Activated CD4-positive, alpha-beta memory T cell treated with anti-CD3 and anti-CD28 coated beads for 36 hours (primary cell): ENCODE results near the gene TSPAN10. TPM values are rescaled to one million over a fixed set of nuclear protein-coding genes. Genes with fewer than 3 reads are reported as not detected.

Experiments
- CTCF ChIA-PET: fragments of 350-600 bp; sonication (Branson Sonifier 250); formaldehyde crosslinking; loops from one replicate; lab custom pipeline; 2021; ENCODE audit warnings: antibody characterized with exemption, inconsistent platforms; lab: Charles Lee
- POLR2A ChIA-PET: fragments of 350-600 bp; sonication (Branson Sonifier 250); formaldehyde crosslinking; loops from one replicate; lab custom pipeline; 2021; ENCODE audit warnings: antibody characterized with exemption; lab: Charles Lee
- DNase-seq: peaks from one replicate; pipeline ENCODE4 v3.0.0-alpha.2; 2020
- H3K27ac Mint-ChIP-seq: one replicate; pipeline ENCODE4 v1.8.0; 2021; ENCODE audit warnings: mixed read lengths
- H3K27me3 Mint-ChIP-seq: one replicate; pipeline ENCODE4 v1.8.0; 2021; ENCODE audit warnings: mixed read lengths
- H3K36me3 Mint-ChIP-seq: one replicate; pipeline ENCODE4 v1.8.0; 2021; ENCODE audit warnings: mixed read lengths
- H3K4me1 Mint-ChIP-seq: one replicate; pipeline ENCODE4 v1.8.0; 2021; ENCODE audit warnings: low read depth, mixed read lengths
- H3K4me3 Mint-ChIP-seq: one replicate; pipeline ENCODE4 v1.8.0; 2021; ENCODE audit warnings: mild to moderate bottlenecking, mixed read lengths
- H3K9me3 Mint-ChIP-seq: one replicate; pipeline ENCODE4 v1.8.0; 2021; ENCODE audit warnings: mixed read lengths
- intact Hi-C: fragments of 100-400 bp; cut with micrococcal nuclease; formaldehyde crosslinking; loops from one replicate; pipeline ENCODE4 v1.15.1; 2023
- total RNA-seq, 2 experiments: library from RNA; stranded (reverse); gene quantifications; one replicate each; pipeline ENCODE4 v1.2.3, GENCODE V29; 2021

Gene TSPAN10
- total RNA-seq, 2 experiments from 2014 or later = 0.36 to 0.45 TPM

DNA sequence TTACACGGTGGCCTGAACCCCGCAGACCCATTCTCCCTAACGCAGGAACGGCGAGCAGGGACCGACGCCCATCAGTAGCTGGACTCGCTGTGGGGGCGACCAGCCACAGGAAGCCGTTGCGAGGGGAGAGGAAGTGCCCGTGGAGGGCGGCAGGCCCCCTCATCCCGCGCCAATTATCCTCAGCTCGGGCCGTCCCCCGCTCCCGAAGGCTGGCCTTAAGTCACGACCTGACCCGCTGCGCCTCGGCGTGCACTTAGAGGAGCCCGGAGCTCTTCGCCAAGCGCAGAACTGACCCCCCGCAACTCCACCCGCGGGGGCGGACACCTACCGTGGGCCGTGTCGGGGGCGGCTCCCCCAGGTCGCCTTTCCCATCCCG lies 46.2 kb downstream of the TSPAN10 start:
- Mint-ChIP-seq H3K4me1 (peaks cover 30% of the 10 kb centered on the region), H3K27ac (peak overlapping the region; percentile 39), H3K9me3 (no peaks in the 10 kb centered on the region), H3K36me3 (peaks cover 26% of the 10 kb centered on the region), H3K27me3 (peaks cover 2% of the 10 kb centered on the region), H3K4me3 (peak overlapping the region; percentile 86)
- DNase-seq = no peak
- intact Hi-C loops = loop anchor here (1.0 kb wide), 2 partner anchors 17 to 177 kb away; partner anchors contain the start of genes CCDC137, OXLD1 and P4HB
- ChIA-PET POLR2A (interaction anchor here (0.8 to 4.4 kb wide), 13 partner anchors 12 to 255 kb away, joined by 3 to 54 read pairs (median 4); partner anchors contain the start of genes CCDC137, MCRIP1, MRPL12 and NPLOC4), CTCF (interaction anchor here (1.5 to 2.0 kb wide), 4 partner anchors 8 to 189 kb away, joined by 3 to 13 read pairs (median 4); partner anchors contain the start of gene MRPL12)

DNA sequence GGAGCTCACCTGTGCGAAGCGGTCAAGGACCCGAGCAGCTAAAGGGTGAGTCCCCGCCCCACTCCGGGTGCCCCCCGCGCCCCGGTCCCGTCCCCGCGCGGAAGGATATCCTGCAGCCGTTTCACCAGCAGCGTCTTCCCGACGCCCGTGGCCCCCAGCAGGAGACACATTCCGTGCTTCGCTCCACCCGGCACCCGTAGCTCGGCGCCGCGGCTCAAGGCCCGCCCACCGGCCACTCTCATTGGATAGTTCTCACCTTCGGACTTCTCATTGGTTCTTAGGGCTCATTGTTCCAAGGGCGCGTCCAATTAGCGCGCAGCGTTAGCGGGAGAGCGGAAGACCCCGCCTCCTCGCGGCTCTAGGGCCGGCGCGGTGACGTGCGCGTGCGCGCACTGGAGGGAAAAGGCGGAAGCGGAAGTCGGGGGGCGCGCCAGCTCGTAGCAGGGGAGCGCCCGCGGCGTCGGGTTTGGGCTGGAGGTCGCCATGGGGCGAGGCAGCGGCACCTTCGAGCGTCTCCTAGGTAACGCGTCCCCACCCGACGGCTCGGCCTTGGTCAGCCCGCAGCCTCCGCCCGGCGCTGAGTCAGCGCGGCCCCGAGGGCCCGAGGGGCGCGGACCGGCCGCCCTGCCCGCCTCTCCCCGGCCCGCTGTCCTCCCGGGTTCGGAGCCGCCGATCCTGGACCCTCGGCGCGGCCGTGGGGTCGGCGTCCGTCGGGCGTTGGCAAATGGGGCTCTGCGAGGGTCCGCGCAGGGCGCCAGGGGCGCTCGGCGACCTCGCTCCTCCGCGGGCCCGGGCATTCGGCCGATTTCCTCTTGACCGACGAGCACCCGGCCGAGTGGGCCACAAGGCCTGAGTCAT lies 46.8 kb downstream of the TSPAN10 start, which contains the start of the genes ARL16 and HGS:
TSS of gene ARL16 (minus strand) at position 214 of the 858 bp plus-strand sequence. CDS start at position 170, 44 bp downstream.
TSS of gene HGS (plus strand) at position 428 of the 858 bp plus-strand sequence. CDS start at position 484, 56 bp downstream.
- intact Hi-C loops = loop anchor here (1.0 to 2.0 kb wide), 3 partner anchors 18 to 176 kb away; partner anchors contain the start of genes CCDC137, MRPL12, OXLD1 and P4HB
- Mint-ChIP-seq H3K4me3 (peak within 1 kb of the TSS; percentile 86), H3K4me1 (peaks cover 32% of the 10 kb centered on the region), H3K27ac (peak within 1 kb of the TSS; percentile 86), H3K27me3 (peaks cover 2% of the 10 kb centered on the region), H3K36me3 (peaks cover 29% of the 10 kb centered on the region), H3K9me3 (no peaks in the 10 kb centered on the region)
- DNase-seq = peak; percentile 99
- ChIA-PET POLR2A (interaction anchor here (0.8 to 4.4 kb wide), 13 partner anchors 13 to 254 kb away, joined by 3 to 54 read pairs (median 4); partner anchors contain the start of genes CCDC137, MCRIP1, MRPL12 and NPLOC4), CTCF (interaction anchor here (1.0 to 2.0 kb wide), 5 partner anchors 9 to 188 kb away, joined by 3 to 13 read pairs (median 4); partner anchors contain the start of genes FAAP100 and MRPL12)

DNA sequence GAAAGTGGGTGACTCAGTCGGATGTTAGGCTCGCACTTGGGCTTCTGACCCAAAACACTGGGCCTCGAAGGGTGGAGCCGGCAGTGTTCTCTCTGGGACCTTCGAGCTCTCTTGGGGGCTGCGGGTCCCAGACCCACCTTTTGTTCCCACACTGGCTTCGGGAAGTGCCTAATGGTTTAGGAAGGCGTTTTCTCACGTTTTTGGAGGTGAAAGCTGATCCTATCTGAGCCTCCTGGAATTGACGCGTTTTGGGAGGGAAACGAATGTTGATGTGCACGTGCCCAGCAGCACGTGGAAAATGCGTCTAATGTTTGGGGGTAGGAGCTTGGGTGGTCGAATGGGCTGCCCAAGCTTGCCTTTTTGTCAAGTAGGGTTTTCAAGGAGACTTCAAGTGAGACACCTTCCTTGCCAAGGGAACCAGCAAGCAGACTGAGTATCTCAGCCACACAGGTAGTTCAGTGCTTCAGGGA lies 47.5 kb downstream of the TSPAN10 start:
- H3K9me3 Mint-ChIP-seq = no peaks in the 10 kb centered on the region
- ChIA-PET CTCF (interaction anchor here (1.0 to 2.0 kb wide), 4 partner anchors 9 to 133 kb away, joined by 3 to 13 read pairs (median 4); partner anchors contain the start of genes FAAP100 and MRPL12), POLR2A (interaction anchor here (0.7 to 4.4 kb wide), 6 partner anchors 12 to 175 kb away, joined by 3 to 54 read pairs (median 10); partner anchors contain the start of genes CCDC137, MCRIP1, MRPL12 and OXLD1)
- peak overlapping the region; percentile 86 for H3K4me3 Mint-ChIP-seq
- H3K27me3 Mint-ChIP-seq = peaks cover 2% of the 10 kb centered on the region
- peak; percentile 47 for DNase-seq
- peaks cover 32% of the 10 kb centered on the region for H3K4me1 Mint-ChIP-seq
- H3K36me3 Mint-ChIP-seq = peaks cover 34% of the 10 kb centered on the region
- H3K27ac Mint-ChIP-seq = peak overlapping the region; percentile 86
- intact Hi-C loops = loop anchor here (2.0 kb wide), 1 partner anchor 18 kb away; the partner anchor contains the start of gene MRPL12

DNA sequence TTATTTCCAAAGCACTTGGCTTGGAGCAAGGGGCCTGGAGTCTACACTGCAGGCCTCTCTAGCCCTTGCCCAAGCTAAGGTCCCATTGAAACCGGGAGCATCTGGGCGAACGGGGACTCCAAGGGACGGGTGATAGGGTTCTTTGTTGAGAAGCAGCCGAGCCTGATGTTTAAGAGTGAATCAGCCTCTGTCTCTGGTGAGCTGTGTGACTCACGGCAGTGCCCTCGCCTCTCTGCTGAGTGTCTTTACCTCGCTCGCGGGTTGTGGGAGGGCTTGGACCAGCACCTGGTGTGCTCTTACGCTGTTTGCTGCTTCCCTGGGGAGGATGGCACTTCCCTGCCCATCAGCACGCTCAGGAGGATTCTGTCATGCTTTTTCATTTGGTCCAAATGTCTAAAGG lies 48.1 kb downstream of the TSPAN10 start:
- ChIA-PET CTCF (interaction anchor here (1.0 to 2.0 kb wide), 4 partner anchors 10 to 84 kb away, joined by 3 to 5 read pairs (median 4); no protein-coding TSS in a partner anchor), POLR2A (interaction anchor here (0.6 to 4.4 kb wide), 6 partner anchors 11 to 206 kb away, joined by 3 to 54 read pairs (median 8); partner anchors contain the start of genes ALYREF, CCDC137, MRPL12 and OXLD1)
- Mint-ChIP-seq H3K4me3 (peak overlapping the region; percentile 86), H3K4me1 (peaks cover 32% of the 10 kb centered on the region), H3K27ac (peak overlapping the region; percentile 86), H3K9me3 (no peaks in the 10 kb centered on the region), H3K36me3 (peaks cover 40% of the 10 kb centered on the region), H3K27me3 (peaks cover 2% of the 10 kb centered on the region)
- intact Hi-C loops = loop anchor here (2.0 kb wide), 1 partner anchor 18 kb away; the partner anchor contains the start of gene MRPL12
- peak; percentile 73 for DNase-seq

DNA sequence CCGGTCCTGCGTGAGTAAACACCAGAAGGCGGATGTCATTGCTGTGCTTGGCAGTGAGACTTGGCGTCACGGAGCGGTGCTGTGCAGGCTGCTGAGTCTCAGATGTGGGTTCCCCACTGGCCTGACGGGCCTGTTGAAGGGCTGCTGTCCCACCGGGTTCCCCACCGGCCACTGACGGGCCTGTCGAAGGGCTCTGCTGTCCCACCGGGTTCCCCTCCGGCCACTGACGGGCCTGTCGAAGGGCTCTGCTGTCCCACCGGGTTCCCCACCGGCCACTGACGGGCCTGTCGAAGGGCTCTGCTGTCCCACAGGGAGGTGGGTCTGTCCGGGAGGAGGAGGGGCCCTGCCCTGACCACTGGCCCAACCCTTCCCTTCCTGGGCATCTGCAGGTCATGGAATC lies 49.6 kb downstream of the TSPAN10 start:
- H3K27me3 Mint-ChIP-seq = peaks cover 2% of the 10 kb centered on the region
- ChIA-PET CTCF (interaction anchor here (1.3 kb wide), 1 partner anchor 9 kb away, joined by 3 read pairs; no protein-coding TSS in a partner anchor), POLR2A (no interaction called here)
- peaks cover 47% of the 10 kb centered on the region for H3K36me3 Mint-ChIP-seq
- H3K4me1 Mint-ChIP-seq = peaks cover 32% of the 10 kb centered on the region
- H3K9me3 Mint-ChIP-seq = no peaks in the 10 kb centered on the region
- no peak overlapping the region for H3K4me3 Mint-ChIP-seq
- intact Hi-C loops = no loop called here
- H3K27ac Mint-ChIP-seq = no peak overlapping the region
- no peak for DNase-seq

DNA sequence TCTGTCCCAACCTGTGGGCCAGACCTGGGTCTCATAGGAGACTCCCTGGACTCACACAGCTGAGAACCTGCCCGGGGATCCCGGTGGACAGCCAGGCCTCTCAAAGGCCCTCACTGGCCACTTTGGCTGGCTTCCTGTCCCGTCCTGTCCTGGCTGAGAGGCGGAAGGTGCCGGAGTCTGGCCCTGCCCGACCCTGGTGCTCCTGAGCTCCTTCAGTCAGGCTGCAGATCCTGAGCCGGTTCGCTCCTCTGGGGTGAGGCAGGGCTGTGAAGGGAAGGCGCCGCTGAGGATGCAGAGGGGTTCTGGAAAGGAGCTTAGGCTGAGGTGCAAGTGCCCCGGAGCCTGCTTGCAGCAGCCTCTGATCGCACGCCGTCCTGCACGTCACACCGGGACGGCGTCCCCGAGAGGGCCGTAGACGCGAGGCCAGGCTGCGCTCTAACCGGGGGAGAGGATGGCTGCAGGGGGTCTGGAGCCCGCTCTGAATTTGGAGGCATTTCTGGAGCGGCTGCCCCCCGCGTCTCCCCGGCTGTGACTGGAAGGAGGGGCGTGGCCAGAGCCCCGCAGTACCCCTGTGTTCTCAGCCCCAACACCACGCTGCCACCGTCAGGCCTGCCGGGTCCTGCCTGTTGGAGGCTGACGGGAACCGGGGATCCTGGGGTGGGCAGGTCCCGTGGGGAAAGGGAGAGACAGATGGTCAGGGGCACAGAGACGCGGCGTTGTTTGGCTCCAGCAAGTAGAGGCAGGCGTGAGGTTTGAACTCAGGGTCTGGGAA lies 51.0 kb downstream of the TSPAN10 start:
- Mint-ChIP-seq H3K27me3 (peaks cover 2% of the 10 kb centered on the region), H3K4me1 (peaks cover 22% of the 10 kb centered on the region), H3K4me3 (no peak overlapping the region), H3K9me3 (no peaks in the 10 kb centered on the region), H3K36me3 (peaks cover 53% of the 10 kb centered on the region), H3K27ac (no peak overlapping the region)
- ChIA-PET CTCF (no interaction called here), POLR2A (no interaction called here)
- intact Hi-C loops = no loop called here
- DNase-seq = no peak

DNA sequence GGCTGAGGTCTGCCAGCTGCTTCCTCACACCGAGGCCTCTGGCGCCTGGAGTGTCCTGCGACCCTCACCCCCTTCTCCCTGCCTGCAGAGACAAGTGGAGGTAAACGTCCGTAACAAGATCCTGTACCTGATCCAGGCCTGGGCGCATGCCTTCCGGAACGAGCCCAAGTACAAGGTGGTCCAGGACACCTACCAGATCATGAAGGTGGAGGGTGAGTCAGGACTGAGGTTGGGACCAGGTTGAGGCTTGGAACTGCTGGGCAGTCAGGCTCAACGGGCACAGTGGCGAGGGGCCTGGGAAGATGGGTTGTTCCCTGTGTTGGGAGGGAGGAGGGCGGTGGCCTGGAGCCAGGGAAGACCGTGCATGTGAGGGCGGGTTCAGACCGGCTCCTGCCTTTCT lies 51.6 kb downstream of the TSPAN10 start:
- Mint-ChIP-seq H3K27me3 (peaks cover 2% of the 10 kb centered on the region), H3K36me3 (peaks cover 53% of the 10 kb centered on the region), H3K27ac (no peak overlapping the region), H3K9me3 (no peaks in the 10 kb centered on the region), H3K4me3 (no peak overlapping the region), H3K4me1 (peaks cover 22% of the 10 kb centered on the region)
- CTCF ChIA-PET = no interaction called here
- POLR2A ChIA-PET = no interaction called here
- intact Hi-C loops = no loop called here
- no peak for DNase-seq

GRCh38 chr17:81690066-81690465 lies 53.1 kb downstream of the TSPAN10 start:
- Mint-ChIP-seq H3K27me3 (no peaks in the 10 kb centered on the region), H3K36me3 (peaks cover 48% of the 10 kb centered on the region), H3K4me3 (no peak overlapping the region), H3K9me3 (no peaks in the 10 kb centered on the region), H3K4me1 (peaks cover 14% of the 10 kb centered on the region), H3K27ac (no peak overlapping the region)
- CTCF ChIA-PET = no interaction called here
- POLR2A ChIA-PET = interaction anchor here (1.9 kb wide), 1 partner anchor 13 kb away, joined by 8 read pairs; the partner anchor contains the start of gene MRPL12
- intact Hi-C loops = no loop called here
- DNase-seq = no peak

GRCh38 chr17:81690549-81690948 lies 53.6 kb downstream of the TSPAN10 start:
- Mint-ChIP-seq H3K9me3 (no peaks in the 10 kb centered on the region), H3K27ac (no peak overlapping the region), H3K27me3 (no peaks in the 10 kb centered on the region), H3K4me3 (no peak overlapping the region), H3K36me3 (peaks cover 46% of the 10 kb centered on the region), H3K4me1 (peaks cover 10% of the 10 kb centered on the region)
- CTCF ChIA-PET = no interaction called here
- DNase-seq = no peak
- intact Hi-C loops = no loop called here
- POLR2A ChIA-PET = interaction anchor here (1.9 kb wide), 1 partner anchor 12 kb away, joined by 8 read pairs; the partner anchor contains the start of gene MRPL12

GRCh38 chr17:81691196-81691595 lies 54.2 kb downstream of the TSPAN10 start:
- no peak overlapping the region for H3K4me3 Mint-ChIP-seq
- H3K4me1 Mint-ChIP-seq = peaks cover 5% of the 10 kb centered on the region
- ChIA-PET CTCF (no interaction called here), POLR2A (no interaction called here)
- no peak for DNase-seq
- no peak overlapping the region for H3K27ac Mint-ChIP-seq
- H3K9me3 Mint-ChIP-seq = no peaks in the 10 kb centered on the region
- intact Hi-C loops = no loop called here
- H3K36me3 Mint-ChIP-seq = peaks cover 45% of the 10 kb centered on the region
- H3K27me3 Mint-ChIP-seq = no peaks in the 10 kb centered on the region

- Mint-ChIP-seq H3K4me1 (peaks cover 3% of the 10 kb centered on the region), H3K36me3 (peaks cover 42% of the 10 kb centered on the region), H3K4me3 (no peak overlapping the region), H3K9me3 (no peaks in the 10 kb centered on the region), H3K27ac (no peak overlapping the region), H3K27me3 (no peaks in the 10 kb centered on the region)
- intact Hi-C loops = no loop called here
- no peak for DNase-seq
- ChIA-PET POLR2A (no interaction called here), CTCF (interaction anchor here (1.7 kb wide), 1 partner anchor 15 kb away, joined by 4 read pairs; no protein-coding TSS in a partner anchor)
These were observed 54.6 kb downstream of the TSPAN10 start for GRCh38 chr17:81691608-81692007.
